ENCODE measurements around the gene ELOVL7.

DNA sequence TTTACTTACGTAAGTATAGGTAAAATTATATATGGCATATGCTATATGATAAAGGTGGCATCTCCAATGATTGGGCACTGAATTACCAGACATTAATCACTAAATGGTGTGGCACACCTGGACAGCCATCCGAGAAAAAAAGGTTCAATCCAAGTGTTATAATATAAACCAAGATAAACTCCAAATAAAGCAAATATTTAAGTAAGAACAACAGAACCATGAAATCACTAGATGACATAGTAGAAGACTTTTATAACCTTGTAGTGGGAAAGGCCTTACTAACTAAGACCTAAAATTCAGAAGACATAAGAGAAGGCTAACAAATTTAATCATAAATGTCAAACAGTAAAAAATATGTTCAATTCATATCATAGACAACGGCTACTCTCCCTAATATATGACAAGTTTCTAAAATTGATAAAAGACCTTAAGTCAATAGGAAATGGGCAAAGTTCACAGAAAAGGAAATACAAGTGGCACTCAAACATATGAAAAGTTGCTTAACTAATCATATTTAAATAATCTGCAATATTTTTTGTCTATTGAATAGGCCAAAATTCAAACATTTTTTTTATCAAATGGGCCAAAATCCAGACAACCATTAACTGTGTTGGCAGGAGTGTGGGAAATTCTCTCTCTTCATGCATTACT, 55.1 kb downstream of the ELOVL7 start:
- TF ChIP-seq CTCF (conservative IDR thresholded peaks at IDR 0.05 in 1 of 2, IDR thresholded peaks at IDR 0.05 in 1 of 2; ENCODE audit: low read depth in 1 of 2, low read length in 2 of 2) (no peak), EZH2 (IDR thresholded peaks at IDR 0.05; ENCODE audit: low read length, missing control alignments) (no peak)

Measured in fibroblast of lung (primary cell).